HepG2 (cell line): ENCODE measurements around the gene TLCD5. TPM values are rescaled to one million over a fixed set of nuclear protein-coding genes. Genes with fewer than 3 reads are reported as not detected.

Source experiments
- GLMP ChIP-seq: sonication (generic); formaldehyde crosslinking; IDR thresholded peaks from 2 replicates; pipeline ENCODE4 v1.9.0; 2021; ENCODE audit warnings: missing genetic modification reagents, mild to moderate bottlenecking, borderline replicate concordance
- HIVEP1 ChIP-seq: sonication (generic); formaldehyde crosslinking; IDR thresholded peaks from 2 replicates; pipeline ENCODE4 v1.4.0; 2020; ENCODE audit warnings: mild to moderate bottlenecking, missing genetic modification reagents
- NCOA1 ChIP-seq: sonication (generic); formaldehyde crosslinking; IDR thresholded peaks from 2 replicates; pipeline ENCODE4 v1.9.0; 2021; ENCODE audit warnings: missing genetic modification reagents
- NR2F2 ChIP-seq: IDR thresholded peaks from 2 replicates; pipeline ENCODE4 v1.6.1; 2012; ENCODE audit warnings: low read depth, inconsistent platforms, borderline replicate concordance
- NR3C1 ChIP-seq: sonication (generic); formaldehyde crosslinking; IDR thresholded peaks from 2 replicates; pipeline ENCODE4 v1.4.0; 2020; ENCODE audit warnings: missing genetic modification reagents
- PHF20 ChIP-seq: sonication (generic); formaldehyde crosslinking; IDR thresholded peaks from 2 replicates; pipeline ENCODE4 v1.5.0; 2020; ENCODE audit warnings: mild to moderate bottlenecking, missing genetic modification reagents
- POLR2AphosphoS2 ChIP-seq: IDR thresholded peaks from 2 replicates; pipeline ENCODE4 v1.6.1; 2011; ENCODE audit warnings: low read depth, low read length, improper control_type of control experiment
- REXO4 ChIP-seq: sonication (generic); formaldehyde crosslinking; IDR thresholded peaks from 2 replicates; pipeline ENCODE4 v1.8.0; 2022; ENCODE audit warnings: missing genetic modification reagents, mild to moderate bottlenecking, borderline replicate concordance
- RNF219 ChIP-seq: sonication (generic); formaldehyde crosslinking; IDR thresholded peaks from 2 replicates; pipeline ENCODE4 v1.5.0; 2020; ENCODE audit warnings: mild to moderate bottlenecking, missing genetic modification reagents
- RXRA ChIP-seq: sonication (generic); formaldehyde crosslinking; IDR thresholded peaks from 2 replicates; pipeline ENCODE4 v1.5.1; 2020; ENCODE audit warnings: missing genetic modification reagents
- SP140L ChIP-seq: sonication (generic); formaldehyde crosslinking; IDR thresholded peaks from 2 replicates; pipeline ENCODE4 v1.4.0; 2020; ENCODE audit warnings: missing genetic modification reagents, borderline replicate concordance
- ZBTB10 ChIP-seq: sonication (generic); formaldehyde crosslinking; IDR thresholded peaks from 2 replicates; pipeline ENCODE4 v1.4.0; 2020; ENCODE audit warnings: missing genetic modification reagents, borderline replicate concordance
- ZFY ChIP-seq: sonication (generic); formaldehyde crosslinking; IDR thresholded peaks from 2 replicates; pipeline ENCODE4 v1.4.0; 2020; ENCODE audit warnings: missing genetic modification reagents
- ZGPAT ChIP-seq: IDR thresholded peaks from 2 replicates; pipeline ENCODE4 v1.6.1; 2016; ENCODE audit warnings: mild to moderate bottlenecking
- ZNF207 ChIP-seq: fragments of 450-650 bp; IDR thresholded peaks from 2 replicates; pipeline ENCODE4 v1.6.1; 2016; ENCODE audit warnings: antibody characterized with exemption, borderline replicate concordance
- ZNF230 ChIP-seq: sonication (generic); formaldehyde crosslinking; IDR thresholded peaks from 2 replicates; pipeline ENCODE4 v1.4.0; 2020; ENCODE audit warnings: mild to moderate bottlenecking, missing genetic modification reagents
- ZNF253 ChIP-seq: sonication (generic); formaldehyde crosslinking; IDR thresholded peaks from 2 replicates; pipeline ENCODE4 v1.8.0; 2022; ENCODE audit warnings: mild to moderate bottlenecking, missing genetic modification reagents, borderline replicate concordance
- ZNF33B ChIP-seq: sonication (generic); formaldehyde crosslinking; IDR thresholded peaks from 2 replicates; pipeline ENCODE4 v1.5.1; 2020; ENCODE audit warnings: mild to moderate bottlenecking, missing genetic modification reagents
- ZNF570 ChIP-seq: sonication (generic); formaldehyde crosslinking; IDR thresholded peaks from 2 replicates; pipeline ENCODE4 v1.4.0; 2020; ENCODE audit warnings: mild to moderate bottlenecking, missing genetic modification reagents, borderline replicate concordance
- ZNF616 ChIP-seq: sonication (generic); formaldehyde crosslinking; IDR thresholded peaks from 2 replicates; pipeline ENCODE4 v1.5.0; 2020; ENCODE audit warnings: low read depth, mild to moderate bottlenecking, missing genetic modification reagents
- ZNF652 ChIP-seq: IDR thresholded peaks from 2 replicates; pipeline ENCODE4 v1.6.1; 2016; ENCODE audit warnings: low read depth, borderline replicate concordance
- ZNF678 ChIP-seq: sonication (generic); formaldehyde crosslinking; IDR thresholded peaks from 2 replicates; pipeline ENCODE4 v1.4.0; 2020; ENCODE audit warnings: mild to moderate bottlenecking, missing genetic modification reagents
- ZNF777 ChIP-seq: sonication (generic); formaldehyde crosslinking; IDR thresholded peaks from 2 replicates; pipeline ENCODE4 v1.4.0; 2020; ENCODE audit warnings: missing genetic modification reagents
- ZNF782 ChIP-seq: sonication (generic); formaldehyde crosslinking; IDR thresholded peaks from 2 replicates; pipeline ENCODE4 v1.4.0; 2020; ENCODE audit warnings: missing genetic modification reagents, mild to moderate bottlenecking, borderline replicate concordance
- polyA plus RNA-seq, 8 experiments: library from polyadenylated mRNA; depleted of rRNA in 3 of 8; stranded (reverse) in 7 of 8; unstranded in 1 of 8; fragments of >200 nt; fragmentation: Illumina TruSeq in 4 of 8; extraction: Trizol in 4 of 8; gene quantifications; 2 replicates each; pipeline versions ENCODE4 v1.2.1 to v1.2.3, GENCODE V29; 2011 to 2016; ENCODE audit warnings: low read depth in 4 of 8, missing spikeins in 1 of 8, mixed read lengths in 1 of 8; ENCODE audit not compliant: insufficient read depth in 1 of 8
- total RNA-seq, 5 experiments: library from RNA; depleted of rRNA; stranded (reverse); fragments of >200 nt; fragmentation: Illumina TruSeq; extraction: Trizol; gene quantifications; 2 replicates each; pipeline ENCODE4 v1.2.3, GENCODE V29; 2016; ENCODE audit warnings: low read depth in 1 of 5

Gene TLCD5
- total and polyA plus RNA-seq, 2 of the 13 experiments (the other 11 are each of a cell fraction or from before 2014, with no cell fraction given), result 6.1 to 7.6 TPM

- no peak for TF ChIP-seq ZBTB10 (CRISPR knock-in tag)
- 0 out of 2 replicates have a peak, but pooled peaks have one; percentile 57 for TF ChIP-seq ZNF570 (CRISPR knock-in tag)
- peak; percentile 79 for TF ChIP-seq PHF20 (CRISPR knock-in tag)
- no peak for TF ChIP-seq ZNF678
- no peak for TF ChIP-seq ZNF33B (CRISPR knock-in tag)
- no peak for TF ChIP-seq GLMP (CRISPR knock-in tag)
- no peak for TF ChIP-seq NCOA1
- no peak for TF ChIP-seq SP140L (CRISPR knock-in tag)
- TF ChIP-seq NR2F2, result no peak; the same call in 1 of the 2 replicates
- no peak for TF ChIP-seq REXO4 (CRISPR knock-in tag)
- peak; percentile 85 for TF ChIP-seq ZGPAT (CRISPR knock-in tag)
- TF ChIP-seq ZNF652 (CRISPR knock-in tag), result no peak
- peak; percentile 90 for TF ChIP-seq ZFY
- TF ChIP-seq NR3C1 (CRISPR knock-in tag), result no peak
- 0 out of 2 replicates have a peak, but pooled peaks have one; percentile 35 for TF ChIP-seq ZNF230 (CRISPR knock-in tag)
- TF ChIP-seq ZNF207, result no peak
- TF ChIP-seq ZNF253 (CRISPR knock-in tag), result no peak
- TF ChIP-seq ZNF616, result no peak
- TF ChIP-seq RNF219 (CRISPR knock-in tag), result no peak
- no peak for TF ChIP-seq POLR2AphosphoS2
- TF ChIP-seq ZNF782 (CRISPR knock-in tag), result no peak
- TF ChIP-seq RXRA, result peak; percentile 75
- peak; percentile 61; the same call in 1 of the 2 replicates for TF ChIP-seq HIVEP1
- peak; percentile 59; the same call in 1 of the 2 replicates for TF ChIP-seq ZNF777 (CRISPR knock-in tag)
Measured at GRCh38 chr11:120335908-120336640, 11.0 kb downstream of the TLCD5 start, which contains the start of gene ARHGEF12 (continued).
